Subcutaneous abdominal adipose tissue (tissue), 5 donors: ENCODE data around the gene INPP5A.

Experiments used
- H3K27ac ChIP-seq: one replicate; pipeline ENCODE4 v1.7.0; 2013; ENCODE audit warnings: low read depth, mild to moderate bottlenecking, inconsistent platforms, low read length, moderate library complexity
- H3K27me3 ChIP-seq, 5 donors: one replicate each; pipeline ENCODE4 v1.7.0; 2013; ENCODE audit warnings: low read length in 5 of 5, inconsistent platforms in 1 of 5; ENCODE audit not compliant: control insufficient read depth in 5 of 5, insufficient read depth in 4 of 5
- H3K36me3 ChIP-seq, 5 donors: one replicate each; pipeline ENCODE4 v1.7.0; 2013; ENCODE audit warnings: low read length in 5 of 5; ENCODE audit not compliant: control insufficient read depth in 5 of 5, insufficient read depth in 5 of 5
- H3K4me1 ChIP-seq, 5 donors: one replicate each; pipeline ENCODE4 v1.7.0; 2013; ENCODE audit warnings: low read length in 5 of 5, mild to moderate bottlenecking in 3 of 5, moderate library complexity in 1 of 5; ENCODE audit not compliant: control insufficient read depth in 5 of 5, insufficient read depth in 5 of 5
- H3K4me3 ChIP-seq, 5 donors: one replicate each; pipeline ENCODE4 v1.7.0; 2013; ENCODE audit warnings: low read length in 5 of 5, low read depth in 1 of 5
- H3K9ac ChIP-seq, 5 donors: one replicate each; pipeline ENCODE4 v1.7.0; 2013; ENCODE audit warnings: low read length in 5 of 5, mild to moderate bottlenecking in 4 of 5, moderate library complexity in 3 of 5
- H3K9me3 ChIP-seq, 5 donors: one replicate each; pipeline ENCODE4 v1.7.0; 2013; ENCODE audit warnings: low read length in 5 of 5; ENCODE audit not compliant: control insufficient read depth in 5 of 5
- donor health status: healthy.
- donor health status: healthy.
- donor health status: healthy.
- donor health status: healthy.
- donor health status: healthy.

INPP5A gene

DNA sequence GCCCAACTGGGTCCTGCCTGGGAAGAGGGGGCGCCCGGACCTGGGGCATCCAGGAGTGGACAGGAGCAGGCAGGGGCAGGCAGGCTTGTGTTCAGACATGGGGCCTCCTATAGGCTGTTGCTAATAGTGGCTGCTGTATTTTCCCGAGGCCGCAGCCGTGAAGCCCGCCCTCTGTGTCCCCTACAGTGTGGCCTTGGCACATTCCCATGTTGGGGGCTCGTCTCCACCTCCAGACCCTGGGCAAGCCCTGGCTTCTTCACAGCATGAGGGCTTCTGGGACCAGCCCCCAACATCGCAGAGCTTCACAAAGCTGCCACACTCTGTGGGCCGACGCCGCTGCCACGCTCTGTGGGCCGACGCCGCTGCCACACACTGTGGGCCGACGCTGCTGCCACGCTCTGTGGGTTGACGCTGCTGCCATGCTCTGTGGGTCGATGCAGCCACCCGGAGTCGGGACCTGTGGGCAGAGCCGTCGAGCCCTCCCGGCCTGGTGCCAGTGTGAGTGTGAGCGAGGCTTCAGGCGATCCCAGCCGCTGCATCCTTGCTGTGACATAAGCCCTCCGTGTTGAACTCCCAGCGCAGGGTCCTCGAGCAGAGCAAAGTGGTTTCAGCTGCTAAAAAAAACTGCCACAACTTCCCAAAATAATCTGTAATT lies 109.0 kb downstream of the INPP5A start:
- Histone ChIP-seq H3K27ac (no peak overlapping the region), H3K4me1 (peaks cover 0 to 18% (median 3%) of the 10 kb centered on the region in 5 donors), H3K9ac (no peak overlapping the region), H3K9me3 (no peaks in the 10 kb centered on the region), H3K27me3 (no peaks in the 10 kb centered on the region), H3K4me3 (no peak overlapping the region), H3K36me3 (peaks cover 0 to 19% (median 10%) of the 10 kb centered on the region in 5 donors)

DNA sequence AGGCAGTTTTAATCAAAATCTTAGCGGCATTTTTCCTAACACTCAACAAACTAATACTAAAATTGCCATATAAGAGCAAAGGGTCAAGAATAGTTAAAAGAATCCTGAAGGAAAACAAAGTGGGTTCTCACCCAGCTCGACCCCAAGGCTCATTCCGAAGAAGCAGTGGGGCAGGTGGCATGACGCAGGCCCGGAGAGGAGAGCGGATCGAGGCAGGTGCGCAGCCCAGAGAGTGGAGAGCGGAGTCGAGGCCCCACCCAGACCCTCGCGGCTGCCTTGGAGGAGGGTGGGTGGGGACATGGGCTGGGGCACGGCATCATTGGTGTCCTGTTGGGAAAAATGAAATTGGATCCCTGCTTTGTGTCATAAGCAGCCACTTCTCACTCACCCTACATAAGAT lies 109.8 kb downstream of the INPP5A start:
- H3K9ac ChIP-seq = no peak overlapping the region
- peaks cover 0 to 24% (median 13%) of the 10 kb centered on the region in 5 donors for H3K36me3 ChIP-seq
- H3K27ac ChIP-seq = no peak overlapping the region
- H3K4me1 ChIP-seq = peaks cover 0 to 18% (median 3%) of the 10 kb centered on the region in 5 donors
- H3K9me3 ChIP-seq = no peaks in the 10 kb centered on the region
- no peaks in the 10 kb centered on the region for H3K27me3 ChIP-seq
- no peak overlapping the region for H3K4me3 ChIP-seq

- Histone ChIP-seq H3K4me1 (peaks cover 0 to 18% (median 3%) of the 10 kb centered on the region in 5 donors), H3K9ac (no peak overlapping the region), H3K9me3 (no peaks in the 10 kb centered on the region), H3K36me3 (peaks cover 0 to 30% (median 21%) of the 10 kb centered on the region in 5 donors), H3K27me3 (no peaks in the 10 kb centered on the region), H3K27ac (no peak overlapping the region), H3K4me3 (peak overlapping the region in 1 of 5 donors; percentile 26)
These were observed 110.7 kb downstream of the INPP5A start for GRCh38 chr10:132648072-132648850.

DNA sequence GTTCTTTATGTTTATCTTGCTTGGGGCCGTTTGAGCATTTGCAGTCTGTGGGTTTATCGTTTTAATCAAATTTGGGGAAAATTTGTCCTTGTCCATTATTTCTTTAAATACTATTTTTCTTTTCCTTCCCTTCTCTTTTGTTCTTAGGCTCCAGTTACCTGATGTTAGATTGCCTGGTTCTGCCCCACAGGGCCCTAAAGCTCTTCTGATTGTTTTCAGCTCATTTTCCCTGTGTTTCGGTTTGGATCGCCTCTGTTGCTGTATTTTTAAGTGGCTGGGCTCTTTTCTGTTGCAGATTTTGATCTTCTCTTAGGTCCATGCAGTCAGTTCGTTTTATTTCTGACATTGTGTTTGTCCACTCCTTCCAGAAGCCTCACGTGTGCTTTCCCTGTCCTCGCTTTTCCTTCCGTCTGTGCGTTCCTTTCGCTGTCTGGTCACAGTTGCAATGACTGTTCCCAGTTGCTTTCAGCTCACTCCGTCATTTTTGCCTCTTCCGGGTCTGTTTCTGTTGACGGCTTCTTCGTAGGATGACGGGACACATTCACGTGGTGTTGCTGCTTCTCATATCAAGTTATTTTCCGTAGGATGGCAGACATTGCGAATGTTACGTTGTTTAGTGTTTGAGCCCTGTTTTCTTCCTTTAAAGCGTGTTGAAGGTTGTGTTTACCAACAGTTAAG lies 111.4 kb downstream of the INPP5A start:
- H3K9ac ChIP-seq = no peak overlapping the region
- peaks cover 0 to 18% (median 3%) of the 10 kb centered on the region in 5 donors for H3K4me1 ChIP-seq
- no peaks in the 10 kb centered on the region for H3K9me3 ChIP-seq
- peaks cover 0 to 34% (median 26%) of the 10 kb centered on the region in 5 donors for H3K36me3 ChIP-seq
- H3K27ac ChIP-seq = no peak overlapping the region
- no peak overlapping the region for H3K4me3 ChIP-seq
- H3K27me3 ChIP-seq = no peaks in the 10 kb centered on the region

DNA sequence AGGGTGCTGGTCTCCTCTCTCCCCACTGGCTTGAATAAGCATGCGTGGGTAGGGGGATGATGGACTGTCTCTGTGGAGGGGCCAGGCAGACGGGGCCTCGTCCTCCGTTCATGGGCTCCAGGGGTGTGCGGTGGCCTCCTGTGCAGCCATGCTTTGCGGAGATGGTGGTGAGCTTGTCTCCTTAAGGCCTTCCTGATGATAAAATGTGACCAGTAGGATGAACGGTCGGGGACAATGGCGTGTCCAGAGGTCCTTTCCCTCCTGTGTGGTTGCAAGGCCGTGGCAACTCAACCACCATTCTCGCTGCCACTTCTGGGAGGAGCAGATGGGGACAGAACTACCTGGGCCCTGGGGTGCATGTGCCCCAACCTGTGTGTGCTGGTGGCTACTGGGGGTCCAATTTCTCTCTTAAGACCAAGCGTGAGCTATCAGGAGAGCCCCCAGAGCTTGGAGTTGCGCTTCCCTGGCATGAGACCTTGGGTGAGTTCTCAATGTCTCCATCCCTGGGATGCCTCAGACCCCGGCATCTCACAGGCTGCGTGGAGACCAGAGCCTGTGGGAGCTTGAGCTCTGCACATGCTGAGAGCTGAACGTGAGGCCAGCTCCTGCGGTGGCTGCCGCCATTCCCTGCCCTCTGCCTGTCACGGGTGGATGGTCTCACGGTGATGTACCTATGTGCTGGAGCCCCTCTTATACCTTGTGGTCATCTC lies 112.2 kb downstream of the INPP5A start:
- no peak overlapping the region for H3K9ac ChIP-seq
- H3K9me3 ChIP-seq = no peaks in the 10 kb centered on the region
- no peaks in the 10 kb centered on the region for H3K27me3 ChIP-seq
- H3K4me1 ChIP-seq = peaks cover 0 to 18% (median 3%) of the 10 kb centered on the region in 5 donors
- peaks cover 0 to 35% (median 26%) of the 10 kb centered on the region in 5 donors for H3K36me3 ChIP-seq
- no peak overlapping the region for H3K27ac ChIP-seq
- no peak overlapping the region for H3K4me3 ChIP-seq

DNA sequence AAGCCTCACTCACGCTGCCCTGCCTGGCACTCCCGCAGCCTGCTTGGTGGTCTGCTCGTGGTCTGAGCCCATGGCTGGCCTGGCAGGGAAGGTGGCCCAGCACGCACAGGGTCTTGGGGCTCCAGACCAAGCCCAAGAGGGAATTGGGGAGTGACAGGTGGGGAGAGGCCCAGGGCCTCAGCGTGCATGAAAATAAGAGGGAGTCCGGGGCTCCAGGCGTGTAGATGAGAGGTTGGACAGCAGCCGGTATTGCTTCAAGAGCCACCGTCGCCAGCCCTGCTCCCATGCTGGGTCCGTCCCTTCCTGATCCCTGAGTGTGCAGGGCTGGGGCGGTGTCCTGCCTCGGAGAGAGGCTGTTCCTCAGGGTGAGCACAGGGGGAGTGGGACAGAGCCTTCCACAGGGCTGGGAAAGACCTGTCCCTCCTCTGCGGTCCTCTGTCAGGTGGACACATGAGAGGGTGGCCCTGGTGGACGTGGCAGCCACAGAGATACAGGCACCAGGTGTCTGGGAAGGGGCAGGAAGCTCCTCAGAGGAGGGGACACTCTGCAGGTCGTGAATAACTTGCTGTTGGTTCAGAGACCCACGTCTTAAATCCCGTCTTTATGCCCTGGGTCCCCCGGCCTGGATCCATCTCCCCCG lies 113.1 kb downstream of the INPP5A start:
- H3K9me3 ChIP-seq = no peaks in the 10 kb centered on the region
- H3K4me1 ChIP-seq = peaks cover 0 to 18% (median 4%) of the 10 kb centered on the region in 5 donors
- no peak overlapping the region for H3K4me3 ChIP-seq
- H3K27me3 ChIP-seq = no peaks in the 10 kb centered on the region
- no peak overlapping the region for H3K9ac ChIP-seq
- no peak overlapping the region for H3K27ac ChIP-seq
- peaks cover 0 to 37% (median 26%) of the 10 kb centered on the region in 5 donors for H3K36me3 ChIP-seq

- Histone ChIP-seq H3K27ac (no peak overlapping the region), H3K27me3 (no peaks in the 10 kb centered on the region), H3K36me3 (peaks cover 0 to 41% (median 26%) of the 10 kb centered on the region in 5 donors), H3K9me3 (no peaks in the 10 kb centered on the region), H3K9ac (no peak overlapping the region), H3K4me1 (peaks cover 0 to 18% (median 4%) of the 10 kb centered on the region in 5 donors), H3K4me3 (no peak overlapping the region)
These were observed 114.0 kb downstream of the INPP5A start for GRCh38 chr10:132651511-132652029.

DNA sequence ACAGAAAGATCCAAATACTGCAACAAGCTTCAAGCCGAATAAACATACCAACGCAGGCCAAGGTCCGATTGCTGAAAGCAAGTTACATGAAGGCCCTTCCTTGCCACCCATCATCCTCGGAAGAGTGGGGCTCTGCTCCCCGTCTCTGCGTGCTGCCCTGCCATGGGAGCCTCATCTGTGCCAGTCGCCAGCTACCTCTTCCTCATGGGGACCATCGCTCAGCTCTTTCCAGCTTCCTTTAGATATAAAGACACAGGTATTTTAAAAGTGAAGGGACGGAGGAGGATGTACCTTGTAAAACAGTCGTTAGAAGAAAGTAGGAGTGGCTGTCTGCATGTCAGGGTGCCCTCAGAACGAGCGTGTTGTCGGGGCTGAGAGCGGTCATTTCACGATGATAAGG lies 114.9 kb downstream of the INPP5A start:
- Histone ChIP-seq H3K4me3 (no peak overlapping the region), H3K9me3 (no peaks in the 10 kb centered on the region), H3K9ac (no peak overlapping the region), H3K27ac (no peak overlapping the region), H3K4me1 (peaks cover 0 to 18% (median 4%) of the 10 kb centered on the region in 5 donors), H3K27me3 (no peaks in the 10 kb centered on the region), H3K36me3 (peaks cover 0 to 48% (median 26%) of the 10 kb centered on the region in 5 donors)

- Histone ChIP-seq H3K9ac (no peak overlapping the region), H3K9me3 (no peaks in the 10 kb centered on the region), H3K27ac (no peak overlapping the region), H3K36me3 (peaks cover 0 to 48% (median 26%) of the 10 kb centered on the region in 5 donors), H3K4me1 (peaks cover 0 to 14% (median 4%) of the 10 kb centered on the region in 5 donors), H3K27me3 (no peaks in the 10 kb centered on the region), H3K4me3 (no peak overlapping the region)
These were observed 115.5 kb downstream of the INPP5A start for GRCh38 chr10:132652936-132653590.
